Peyer's patch (tissue), 4 donors: ENCODE data around the gene KLF3.

Source experiments
- POLR2A ChIP-seq, 2 donors: fragments of 450-650 bp; IDR thresholded peaks; one replicate each; pipeline ENCODE4 v1.5.1; 2017; ENCODE audit warnings: antibody characterized with exemption in 2 of 2, mild to moderate bottlenecking in 2 of 2, moderate library complexity in 2 of 2
- TF ChIP-seq, protein P1 (sequence below), 6 experiments: fragments of 450-650 bp in 4 of 6; fragments of 200-600 bp in 2 of 6; sonication (generic) in 1 of 6; IDR thresholded peaks; one replicate each; pipeline ENCODE4 v1.5.1; 2017 to 2019; ENCODE audit warnings: antibody characterized with exemption in 6 of 6, mild to moderate bottlenecking in 3 of 6, moderate library complexity in 1 of 6

DNA sequence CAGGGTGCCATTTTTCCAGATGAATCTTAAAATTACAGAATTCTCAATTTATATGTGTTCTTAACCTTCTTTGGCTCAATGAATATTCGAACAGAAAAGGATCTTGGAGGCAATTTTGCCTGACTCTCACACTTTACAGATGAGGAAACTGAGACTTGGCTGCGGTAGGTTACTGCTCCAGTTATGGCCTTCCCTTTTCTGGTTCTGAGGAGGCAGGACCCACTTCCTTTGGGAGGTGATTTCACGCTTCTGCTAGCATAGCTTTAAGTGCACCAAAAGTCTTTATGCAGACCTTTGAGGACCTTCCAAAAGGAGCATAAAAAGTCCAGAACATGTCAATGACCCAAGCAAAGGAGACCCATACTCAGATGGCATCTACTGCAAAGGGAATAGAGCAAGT is 44.7 kb upstream of the KLF3 start:
- TF ChIP-seq, protein P1, sequence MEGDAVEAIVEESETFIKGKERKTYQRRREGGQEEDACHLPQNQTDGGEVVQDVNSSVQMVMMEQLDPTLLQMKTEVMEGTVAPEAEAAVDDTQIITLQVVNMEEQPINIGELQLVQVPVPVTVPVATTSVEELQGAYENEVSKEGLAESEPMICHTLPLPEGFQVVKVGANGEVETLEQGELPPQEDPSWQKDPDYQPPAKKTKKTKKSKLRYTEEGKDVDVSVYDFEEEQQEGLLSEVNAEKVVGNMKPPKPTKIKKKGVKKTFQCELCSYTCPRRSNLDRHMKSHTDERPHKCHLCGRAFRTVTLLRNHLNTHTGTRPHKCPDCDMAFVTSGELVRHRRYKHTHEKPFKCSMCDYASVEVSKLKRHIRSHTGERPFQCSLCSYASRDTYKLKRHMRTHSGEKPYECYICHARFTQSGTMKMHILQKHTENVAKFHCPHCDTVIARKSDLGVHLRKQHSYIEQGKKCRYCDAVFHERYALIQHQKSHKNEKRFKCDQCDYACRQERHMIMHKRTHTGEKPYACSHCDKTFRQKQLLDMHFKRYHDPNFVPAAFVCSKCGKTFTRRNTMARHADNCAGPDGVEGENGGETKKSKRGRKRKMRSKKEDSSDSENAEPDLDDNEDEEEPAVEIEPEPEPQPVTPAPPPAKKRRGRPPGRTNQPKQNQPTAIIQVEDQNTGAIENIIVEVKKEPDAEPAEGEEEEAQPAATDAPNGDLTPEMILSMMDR (IDR thresholded peaks at IDR 0.05), result no peak
- TF ChIP-seq POLR2A (IDR thresholded peaks at IDR 0.05), result no peak
